Subcutaneous adipose tissue (tissue), 4 donors: ENCODE data around the gene CTRB2. TPM values are rescaled to one million over a fixed set of nuclear protein-coding genes. Genes with fewer than 3 reads are reported as not detected.

Source experiments
- total RNA-seq, 4 donors: library from RNA; depleted of rRNA; stranded (reverse); fragments of >200 nt; gene quantifications; one replicate each; pipeline ENCODE4 v1.1.0, GENCODE V29; 2016
- TF ChIP-seq, protein P1 (sequence below): fragments of 450-650 bp; IDR thresholded peaks from one replicate; pipeline ENCODE4 v1.5.1; 2016; ENCODE audit warnings: low read depth, mild to moderate bottlenecking, control low read depth, antibody characterized with exemption, moderate library complexity

The CTRB2 gene
- total RNA-seq, 4 donors from 2014 or later, result not detected

DNA sequence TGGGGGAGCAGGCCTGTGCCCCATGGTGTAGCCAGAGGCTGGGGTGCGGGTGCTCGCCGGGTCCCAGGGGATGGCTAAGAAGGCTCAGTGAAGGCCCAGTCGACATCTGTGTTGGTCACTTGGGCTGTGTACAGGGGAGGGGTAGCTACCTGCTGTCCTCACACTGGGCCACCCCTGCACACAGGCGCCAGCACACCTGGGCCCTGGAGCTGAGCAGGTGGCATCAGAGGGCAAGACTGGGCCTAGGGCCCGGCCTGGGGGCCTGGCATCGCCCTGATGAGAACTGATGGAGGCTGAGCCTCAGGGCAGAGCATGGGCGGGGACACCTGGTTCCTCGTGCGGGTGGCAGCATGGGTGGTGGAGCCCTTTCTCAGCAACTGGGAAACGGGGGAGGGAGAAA, 870 bp upstream of the CTRB2 start:
- TF ChIP-seq, protein P1, sequence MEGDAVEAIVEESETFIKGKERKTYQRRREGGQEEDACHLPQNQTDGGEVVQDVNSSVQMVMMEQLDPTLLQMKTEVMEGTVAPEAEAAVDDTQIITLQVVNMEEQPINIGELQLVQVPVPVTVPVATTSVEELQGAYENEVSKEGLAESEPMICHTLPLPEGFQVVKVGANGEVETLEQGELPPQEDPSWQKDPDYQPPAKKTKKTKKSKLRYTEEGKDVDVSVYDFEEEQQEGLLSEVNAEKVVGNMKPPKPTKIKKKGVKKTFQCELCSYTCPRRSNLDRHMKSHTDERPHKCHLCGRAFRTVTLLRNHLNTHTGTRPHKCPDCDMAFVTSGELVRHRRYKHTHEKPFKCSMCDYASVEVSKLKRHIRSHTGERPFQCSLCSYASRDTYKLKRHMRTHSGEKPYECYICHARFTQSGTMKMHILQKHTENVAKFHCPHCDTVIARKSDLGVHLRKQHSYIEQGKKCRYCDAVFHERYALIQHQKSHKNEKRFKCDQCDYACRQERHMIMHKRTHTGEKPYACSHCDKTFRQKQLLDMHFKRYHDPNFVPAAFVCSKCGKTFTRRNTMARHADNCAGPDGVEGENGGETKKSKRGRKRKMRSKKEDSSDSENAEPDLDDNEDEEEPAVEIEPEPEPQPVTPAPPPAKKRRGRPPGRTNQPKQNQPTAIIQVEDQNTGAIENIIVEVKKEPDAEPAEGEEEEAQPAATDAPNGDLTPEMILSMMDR, result no peak

DNA sequence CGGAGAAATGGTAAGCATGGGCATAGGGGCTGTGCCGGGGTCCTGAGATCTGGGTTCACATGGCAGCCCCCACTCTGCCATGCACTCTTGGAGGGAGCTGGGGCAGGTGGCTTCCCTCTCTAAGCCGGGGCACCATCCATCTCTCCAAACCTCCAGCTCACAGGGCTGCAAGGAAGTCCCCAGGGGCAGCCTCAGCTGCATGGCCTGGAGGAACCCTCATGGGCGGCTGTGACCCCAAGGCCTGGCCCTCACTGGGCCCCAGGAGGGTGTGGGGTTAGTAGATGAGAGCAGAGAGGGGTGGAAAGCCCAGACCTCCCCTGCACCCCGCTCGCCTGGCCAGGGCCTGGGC, 2.6 kb downstream of the CTRB2 start:
- TF ChIP-seq, protein P1, result no peak

DNA sequence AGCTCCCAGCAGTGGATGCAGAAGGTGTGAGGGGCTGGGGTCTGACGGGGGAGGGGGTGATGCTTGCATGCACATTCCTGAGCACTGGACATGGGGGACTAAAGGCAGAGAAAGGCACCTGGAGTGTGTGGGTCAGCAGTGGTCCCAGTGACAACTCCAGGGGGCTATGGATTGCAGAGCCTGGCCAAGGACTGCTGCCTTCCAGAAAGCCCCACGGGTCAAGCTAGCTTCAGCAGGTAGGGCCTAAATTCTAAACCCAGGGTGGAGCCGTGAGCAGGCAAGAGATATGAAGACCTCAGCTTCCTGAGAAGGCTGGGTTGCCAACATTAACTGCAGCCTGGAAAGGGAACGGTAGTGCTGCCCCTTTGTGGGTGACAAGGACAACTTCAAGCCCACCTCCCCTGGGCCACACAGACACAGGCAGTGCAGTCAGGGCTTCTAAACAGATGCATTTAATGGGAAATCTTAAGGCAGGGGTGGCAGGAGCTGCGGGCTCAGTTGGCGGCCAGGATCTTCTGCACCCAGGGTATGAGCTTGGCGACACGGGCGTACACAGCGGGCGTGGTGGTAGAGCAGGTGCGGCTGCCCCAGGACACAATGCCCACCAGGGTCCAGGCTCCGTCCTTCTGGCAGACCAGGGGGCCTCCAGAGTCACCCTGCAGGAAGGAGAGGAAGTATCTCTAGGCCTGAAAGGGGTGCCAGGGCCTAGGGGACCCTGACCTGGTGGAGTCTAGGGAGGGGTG, 3.1 kb downstream of the CTRB2 start:
- TF ChIP-seq, protein P1, result no peak

DNA sequence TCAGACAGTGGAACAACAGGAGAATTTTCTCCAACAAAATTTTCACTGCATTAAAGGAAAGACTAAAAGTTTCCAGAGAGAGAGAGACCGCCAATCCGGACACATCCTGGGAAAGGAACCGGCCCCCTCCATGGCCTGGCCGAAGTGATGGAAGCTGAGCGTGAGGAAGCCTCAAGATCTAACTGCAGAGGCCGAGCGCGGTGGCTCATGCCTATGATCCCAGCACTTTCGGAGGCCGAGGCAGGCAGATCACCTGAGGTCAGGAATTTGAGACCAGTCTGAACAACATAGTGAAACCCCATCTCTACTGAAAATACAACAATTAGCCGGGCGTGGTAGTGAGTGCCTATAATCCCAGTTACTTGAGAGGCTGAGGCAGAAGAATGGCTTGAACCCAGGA, 3.9 kb downstream of the CTRB2 start:
- TF ChIP-seq, protein P1, result no peak

DNA sequence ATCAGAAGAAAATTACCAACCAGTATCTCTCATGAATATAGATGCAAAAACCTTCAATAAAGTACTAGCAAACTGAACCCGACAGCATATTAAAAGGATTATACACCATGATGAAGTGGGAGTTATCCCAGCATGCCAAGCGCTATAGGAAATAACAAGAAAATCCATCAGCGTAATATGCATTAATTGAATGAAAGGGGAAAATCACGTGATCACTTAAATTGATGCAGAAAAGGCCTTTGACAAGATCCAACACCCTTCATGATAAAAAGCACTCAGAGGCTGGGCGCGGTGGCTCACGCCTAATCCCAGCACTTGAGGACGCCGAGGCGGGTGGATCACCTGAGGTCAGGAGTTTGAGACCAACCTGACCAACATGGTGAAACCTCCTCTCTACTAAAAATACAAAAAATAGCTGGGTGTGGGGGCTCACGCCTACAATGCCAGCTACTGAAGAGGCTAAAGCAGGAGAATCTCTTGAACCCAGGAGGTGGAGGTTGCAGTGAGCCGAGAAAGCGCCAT, 4.8 kb downstream of the CTRB2 start:
- TF ChIP-seq, protein P1, result no peak

DNA sequence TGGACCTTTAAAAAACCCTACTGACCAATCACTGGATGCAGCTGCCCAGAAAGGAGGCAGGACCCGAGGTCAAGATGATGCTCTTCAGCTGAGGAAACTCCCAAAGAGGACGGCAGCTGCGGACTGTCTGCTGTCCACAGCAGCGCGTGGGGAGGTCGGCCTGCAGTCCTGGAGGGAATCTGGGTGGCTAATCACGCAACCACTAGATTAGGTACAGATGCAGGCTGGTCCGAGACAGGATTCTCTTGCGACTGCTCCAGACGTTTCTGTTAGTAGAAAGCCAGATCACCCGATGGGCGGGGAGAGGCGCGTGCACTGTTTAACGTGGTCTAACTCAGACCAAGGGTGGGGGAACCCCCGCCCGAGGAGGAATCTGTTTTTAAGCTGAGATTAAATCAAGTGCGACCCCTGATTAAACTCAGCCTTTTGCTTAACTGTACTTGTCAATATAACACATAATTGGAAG, 8.8 kb downstream of the CTRB2 start:
- TF ChIP-seq, protein P1, result no peak

DNA sequence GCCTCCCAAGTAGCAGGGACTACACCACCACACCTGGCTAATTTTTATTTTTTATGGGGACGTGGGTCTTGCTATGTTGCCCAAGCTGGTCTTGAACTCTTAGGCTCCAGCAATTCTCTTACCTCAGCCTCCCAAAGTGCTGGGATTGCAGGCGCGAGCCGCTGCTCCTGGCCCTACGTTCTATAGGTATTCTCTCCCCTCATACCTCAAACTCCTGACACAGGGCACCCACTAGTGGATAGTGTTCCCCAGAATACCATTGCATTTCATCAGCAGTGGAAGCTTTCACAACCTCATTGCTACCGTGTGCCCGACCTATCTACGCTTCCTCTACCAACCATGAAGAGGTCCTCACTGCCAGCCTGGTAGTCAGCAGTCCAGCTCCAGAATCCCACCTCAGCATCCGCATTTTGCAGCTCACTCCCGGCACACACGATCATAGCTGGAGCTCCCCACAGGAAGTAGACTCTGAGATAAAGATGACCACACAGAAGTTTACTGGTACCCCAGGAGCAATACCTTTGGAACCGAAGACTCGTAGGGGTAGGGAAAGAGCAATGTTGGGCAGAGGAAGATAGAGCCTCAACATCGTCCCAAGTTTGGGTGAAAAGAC, 9.3 kb downstream of the CTRB2 start:
- TF ChIP-seq, protein P1, result no peak
